CD4-positive, alpha-beta T cell (primary cell): ENCODE results near the gene NOBOX. TPM values are rescaled to one million over a fixed set of nuclear protein-coding genes. Genes with fewer than 3 reads are reported as not detected.

Experiments used
- ATAC-seq: fragments of 200-7000 bp; cut with Tn5 transposase; one replicate; pipeline ENCODE4 v1.10.0; 2022; ENCODE audit warnings: mild to moderate bottlenecking; ENCODE audit not compliant: poor library complexity
- CTCF ChIA-PET: fragments of 350-600 bp; sonication (Branson Sonifier 250); formaldehyde crosslinking; loops from one replicate; lab custom pipeline; 2021; ENCODE audit warnings: antibody characterized with exemption, inconsistent platforms; lab: Charles Lee
- POLR2A ChIA-PET: fragments of 350-600 bp; sonication (Branson Sonifier 250); formaldehyde crosslinking; loops from one replicate; lab custom pipeline; 2021; ENCODE audit warnings: antibody characterized with exemption, inconsistent platforms; lab: Charles Lee
- DNase-seq, 14 experiments: peaks; one replicate each; pipeline ENCODE4 v3.0.0-alpha.2; 2013 to 2020; ENCODE audit warnings: mixed read lengths in 2 of 14
- H3K27ac ChIP-seq, 2 donors: one replicate each; pipeline versions ENCODE4 v1.5.1 to v1.7.0; 2013; ENCODE audit warnings: low read length in 2 of 2, low read depth in 1 of 2, mild to moderate bottlenecking in 1 of 2
- H3K27me3 ChIP-seq, 2 experiments: 1 replicate in 1 of 2; 2 replicates in 1 of 2; pipeline versions ENCODE4 v1.6.1 to v1.7.0; 2013; ENCODE audit warnings: low read length in 2 of 2, control low read depth in 1 of 2, mild to moderate bottlenecking in 1 of 2, moderate library complexity in 1 of 2; ENCODE audit not compliant: insufficient read depth in 2 of 2, control insufficient read depth in 1 of 2
- H3K36me3 ChIP-seq: one replicate; pipeline ENCODE4 v1.6.1; 2013; ENCODE audit warnings: low read length, control low read depth; ENCODE audit not compliant: insufficient read depth
- H3K4me1 ChIP-seq: one replicate; pipeline ENCODE4 v1.6.1; 2013; ENCODE audit warnings: low read length, control low read depth; ENCODE audit not compliant: insufficient read depth
- H3K4me3 ChIP-seq: one replicate; pipeline ENCODE4 v1.5.1; 2013; ENCODE audit warnings: mild to moderate bottlenecking, low read length, moderate library complexity
- H3K9me3 ChIP-seq, 2 experiments: 1 replicate in 1 of 2; 2 replicates in 1 of 2; pipeline versions ENCODE4 v1.6.1 to v1.7.0; 2013; ENCODE audit warnings: low read length in 2 of 2, mild to moderate bottlenecking in 2 of 2, control low read depth in 1 of 2, moderate library complexity in 1 of 2; ENCODE audit not compliant: control insufficient read depth in 1 of 2, insufficient read depth in 1 of 2
- H3K27ac Mint-ChIP-seq: one replicate; pipeline ENCODE4 v1.8.0; 2020; ENCODE audit warnings: mixed read lengths
- H3K27me3 Mint-ChIP-seq: one replicate; pipeline ENCODE4 v1.8.0; 2021; ENCODE audit warnings: mixed read lengths
- H3K36me3 Mint-ChIP-seq: one replicate; pipeline ENCODE4 v1.8.0; 2021; ENCODE audit warnings: low read depth, mixed read lengths
- H3K4me1 Mint-ChIP-seq: one replicate; pipeline ENCODE4 v1.8.0; 2021; ENCODE audit warnings: low read depth, mixed read lengths
- H3K4me3 Mint-ChIP-seq: one replicate; pipeline ENCODE4 v1.8.0; 2020; ENCODE audit warnings: mild to moderate bottlenecking, mixed read lengths
- H3K9me3 Mint-ChIP-seq: one replicate; pipeline ENCODE4 v1.8.0; 2020; ENCODE audit warnings: mixed read lengths
- CTCF ChIP-seq: fragments of 200-600 bp; IDR thresholded peaks from one replicate; pipeline ENCODE4 v1.8.0; 2022; ENCODE audit warnings: antibody characterized with exemption, mild to moderate bottlenecking
- intact Hi-C, 2 experiments: fragments of 100-400 bp; cut with DNase I in 1 of 2; cut with micrococcal nuclease in 1 of 2; formaldehyde crosslinking; loops; one replicate each; pipeline versions ENCODE4 v1.15.1 to v1.9.0; 2023 to 2025; cut with DNase I, micrococcal nuclease
- total RNA-seq, 174 experiments: library from RNA in 2 of 174; stranded (reverse) in 2 of 174; gene quantifications; one replicate each; pipeline ENCODE4 v1.2.3 and lab custom pipeline; 2021 to 2026

The NOBOX gene
- total RNA-seq, 2 experiments from 2014 or later, result not detected

GRCh38 chr7:144397086-144397485 is 6.4 kb downstream of the NOBOX start:
- H3K4me1 ChIP-seq, result peaks cover 2% of the 10 kb centered on the region
- no peak overlapping the region for H3K27ac ChIP-seq
- H3K36me3 ChIP-seq, result no peaks in the 10 kb centered on the region
- ChIA-PET CTCF (no interaction called here), POLR2A (no interaction called here)
- no peak overlapping the region for H3K4me3 ChIP-seq
- no peaks in the 10 kb centered on the region for H3K4me1 Mint-ChIP-seq
- H3K9me3 ChIP-seq, result no peaks in the 10 kb centered on the region
- TF ChIP-seq CTCF, result no peak
- no peak for DNase-seq
- no peaks in the 10 kb centered on the region for H3K27me3 Mint-ChIP-seq
- no peak for ATAC-seq
- H3K27me3 ChIP-seq, result no peaks in the 10 kb centered on the region
- no peak overlapping the region for H3K4me3 Mint-ChIP-seq
- H3K27ac Mint-ChIP-seq, result no peak overlapping the region
- no peaks in the 10 kb centered on the region for H3K9me3 Mint-ChIP-seq
- intact Hi-C loops, result no loop called here
- H3K36me3 Mint-ChIP-seq, result no peaks in the 10 kb centered on the region

GRCh38 chr7:144391823-144392255 is 11.7 kb downstream of the NOBOX start:
- Mint-ChIP-seq H3K27ac (no peak overlapping the region), H3K4me3 (peak overlapping the region; percentile 65), H3K9me3 (no peaks in the 10 kb centered on the region), H3K4me1 (peaks cover 6% of the 10 kb centered on the region), H3K27me3 (no peaks in the 10 kb centered on the region), H3K36me3 (no peaks in the 10 kb centered on the region)
- DNase-seq, result peak in 5 of 14 experiments; percentile 5 to 74 (median 71)
- Histone ChIP-seq H3K27me3 (no peaks in the 10 kb centered on the region), H3K36me3 (no peaks in the 10 kb centered on the region), H3K4me3 (no peak overlapping the region), H3K4me1 (peaks cover 7% of the 10 kb centered on the region), H3K27ac (no peak overlapping the region), H3K9me3 (no peaks in the 10 kb centered on the region)
- peak; percentile 79 for TF ChIP-seq CTCF
- intact Hi-C loops, result loop anchor here (5.0 kb wide), 1 partner anchor 215 kb away; no protein-coding TSS in a partner anchor
- CTCF ChIA-PET, result interaction anchor here (1.2 kb wide), 2 partner anchors 10 kb away, joined by 3 to 4 read pairs; no protein-coding TSS in a partner anchor
- POLR2A ChIA-PET, result interaction anchor here (0.8 kb wide), 1 partner anchor 14 kb away, joined by 3 read pairs; no protein-coding TSS in a partner anchor
- ATAC-seq, result peak; percentile 82

- ChIA-PET POLR2A (no interaction called here), CTCF (interaction anchor here (1.2 kb wide), 2 partner anchors 9 to 11 kb away, joined by 3 to 4 read pairs; no protein-coding TSS in a partner anchor)
- Histone ChIP-seq H3K27me3 (no peaks in the 10 kb centered on the region), H3K27ac (no peak overlapping the region), H3K36me3 (no peaks in the 10 kb centered on the region), H3K4me3 (no peak overlapping the region), H3K9me3 (no peaks in the 10 kb centered on the region), H3K4me1 (peaks cover 7% of the 10 kb centered on the region)
- Mint-ChIP-seq H3K9me3 (no peaks in the 10 kb centered on the region), H3K36me3 (no peaks in the 10 kb centered on the region), H3K27me3 (no peaks in the 10 kb centered on the region), H3K27ac (no peak overlapping the region), H3K4me1 (peaks cover 6% of the 10 kb centered on the region), H3K4me3 (no peak overlapping the region)
- TF ChIP-seq CTCF, result no peak
- DNase-seq (no peak), ATAC-seq (no peak)
- intact Hi-C loops, result loop anchor here (5.0 kb wide), 1 partner anchor 214 kb away; no protein-coding TSS in a partner anchor
Observed at GRCh38 chr7:144391014-144391413, 12.5 kb downstream of the NOBOX start.
